Astrocyte of the hippocampus (primary cell): Measurements from ENCODE around the gene INHBC.
"Not testable (repeated sequence)": the region's sequence is repeated elsewhere in the genome, so short reads cannot be mapped to it uniquely, and the experiment has no call there.

Experiments
- DNase-seq: peaks from one replicate; pipeline ENCODE4 v3.0.0; 2011; ENCODE audit warnings: low read depth, low spot score

The INHBC gene, protein sequence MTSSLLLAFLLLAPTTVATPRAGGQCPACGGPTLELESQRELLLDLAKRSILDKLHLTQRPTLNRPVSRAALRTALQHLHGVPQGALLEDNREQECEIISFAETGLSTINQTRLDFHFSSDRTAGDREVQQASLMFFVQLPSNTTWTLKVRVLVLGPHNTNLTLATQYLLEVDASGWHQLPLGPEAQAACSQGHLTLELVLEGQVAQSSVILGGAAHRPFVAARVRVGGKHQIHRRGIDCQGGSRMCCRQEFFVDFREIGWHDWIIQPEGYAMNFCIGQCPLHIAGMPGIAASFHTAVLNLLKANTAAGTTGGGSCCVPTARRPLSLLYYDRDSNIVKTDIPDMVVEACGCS

GRCh38 chr12:57434517-57435223, at the start of gene INHBC:
Gene INHBC (plus strand): TSS chr12:57434784. CDS start chr12:57434887, 103 bp downstream.
- DNase-seq: no peak

DNA sequence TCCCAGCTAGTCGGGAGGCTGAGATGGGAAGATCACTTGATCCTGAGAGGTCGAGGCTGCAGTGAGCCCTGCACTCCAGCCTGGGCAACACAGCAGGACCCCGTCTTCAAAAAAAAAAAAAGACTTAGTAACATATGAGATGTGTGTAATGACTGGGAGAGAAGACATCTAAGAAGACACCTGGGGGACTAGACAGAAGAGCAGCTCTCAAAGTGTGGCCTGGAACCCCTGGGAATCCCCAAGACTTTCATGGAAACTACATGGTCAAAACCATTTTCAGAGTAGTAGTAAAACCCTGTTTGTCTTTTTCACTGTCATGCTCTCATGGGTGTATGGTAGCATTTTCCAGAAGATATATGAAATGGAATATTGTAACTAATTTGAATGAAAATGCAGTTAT, 49.0 kb upstream of the INHBC start:
- DNase-seq: no peak

GRCh38 chr12:57386187-57386720, 48.3 kb upstream of the INHBC start:
- DNase-seq: no peak

- no peak for DNase-seq
These were observed 46.2 kb upstream of the INHBC start for GRCh38 chr12:57388425-57388824.

- peak; percentile 69 for DNase-seq
These were observed 45.6 kb upstream of the INHBC start for GRCh38 chr12:57389033-57389432.

DNA sequence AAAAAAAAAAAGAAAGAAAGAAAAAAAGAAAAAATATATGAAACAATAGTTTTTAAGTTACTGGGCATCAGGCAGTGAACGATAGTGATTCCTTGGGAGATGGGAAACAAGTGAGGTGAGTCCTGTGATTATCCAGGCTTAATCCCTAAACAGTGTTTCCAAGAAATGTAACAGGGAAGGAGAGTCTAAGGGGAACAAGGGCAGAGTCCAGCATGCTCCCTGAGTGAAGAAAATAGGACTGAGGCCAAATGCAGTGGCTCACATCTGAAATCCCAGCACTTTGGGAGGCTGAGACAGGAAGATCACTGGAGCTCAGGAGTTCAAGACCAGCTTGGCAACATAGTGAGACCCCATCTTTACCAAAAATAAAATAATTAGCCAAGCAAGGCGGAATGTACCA, 44.4 kb upstream of the INHBC start:
- DNase-seq: no peak

- DNase-seq: no peak
These were observed 39.5 kb upstream of the INHBC start for GRCh38 chr12:57395121-57395520.

- DNase-seq: no peak
These were observed 37.1 kb upstream of the INHBC start for GRCh38 chr12:57397441-57397840.

GRCh38 chr12:57399718-57400463, 34.7 kb upstream of the INHBC start:
- DNase-seq: not testable (repeated sequence)

DNA sequence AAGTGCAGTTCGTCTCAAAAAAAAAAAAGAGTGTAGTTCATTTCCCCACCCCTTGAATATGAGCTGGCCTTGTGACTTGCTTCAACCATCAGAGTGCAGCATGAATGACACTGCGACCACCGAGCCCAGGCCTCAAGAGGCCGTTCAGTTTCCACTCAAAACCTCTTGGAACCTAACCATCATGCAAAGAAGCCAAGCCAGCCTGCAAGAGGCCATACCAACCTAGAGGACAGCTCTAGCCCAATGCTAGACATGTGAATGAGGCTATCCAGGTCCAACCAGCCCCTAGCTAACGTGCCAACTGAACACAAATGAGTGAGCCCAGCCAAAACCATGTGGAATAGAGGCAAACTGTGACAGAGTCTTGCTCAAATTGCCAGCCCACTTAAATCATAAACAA, 33.4 kb upstream of the INHBC start:
- no peak for DNase-seq

DNA sequence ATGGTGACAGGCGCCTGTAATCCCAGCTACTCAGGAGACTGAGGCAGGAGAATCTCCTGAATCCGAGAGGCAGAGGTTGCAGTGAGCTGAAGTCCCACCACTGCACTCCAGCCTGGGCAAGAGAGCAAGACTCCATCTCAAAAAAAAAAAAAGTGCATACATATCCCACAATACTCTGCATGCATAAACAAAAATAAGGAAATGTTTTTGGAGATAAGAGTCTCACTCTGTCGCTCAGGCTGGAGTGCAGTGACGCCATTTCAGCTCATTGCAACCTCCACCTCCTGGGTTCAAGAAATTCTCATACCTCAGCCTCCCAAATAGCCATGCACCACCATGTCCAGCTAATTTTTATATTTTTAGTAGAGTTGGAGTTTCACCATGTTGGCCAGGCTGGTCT, 32.4 kb upstream of the INHBC start:
- DNase-seq: not testable (repeated sequence)

DNA sequence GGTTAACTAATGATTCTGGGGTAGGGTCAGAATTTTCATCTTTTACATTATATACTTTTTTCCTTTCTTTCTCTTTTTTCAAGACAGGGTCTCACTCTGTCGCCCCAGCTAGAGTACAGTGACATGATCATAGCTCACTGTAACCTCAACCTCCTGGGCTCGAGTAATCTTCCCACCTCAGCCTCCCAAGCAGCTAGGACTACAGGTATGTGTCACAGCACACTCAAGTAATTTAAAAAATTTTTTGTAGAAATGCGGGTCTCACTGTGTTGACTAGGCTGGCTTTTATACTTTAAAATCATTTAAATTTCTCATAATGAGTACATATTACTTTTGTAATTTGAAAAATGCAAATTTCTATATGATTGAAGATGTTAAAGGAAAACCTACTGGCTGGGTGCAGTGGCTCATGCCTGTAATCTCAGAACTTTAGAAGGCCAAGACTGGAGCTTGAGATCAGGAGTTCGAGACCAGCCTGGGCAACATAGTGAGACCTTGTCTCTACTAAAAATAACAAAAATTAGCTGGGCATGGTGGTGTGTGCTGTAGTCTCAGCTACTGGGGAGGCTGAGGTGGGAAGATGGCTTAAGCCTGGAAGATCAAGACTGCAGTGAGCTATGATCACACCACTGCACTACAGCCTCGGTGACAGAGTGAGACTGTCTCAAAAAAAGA, 29.5 kb upstream of the INHBC start:
- DNase-seq: no peak

GRCh38 chr12:57410534-57410933, 24.1 kb upstream of the INHBC start:
- DNase-seq: no peak

DNA sequence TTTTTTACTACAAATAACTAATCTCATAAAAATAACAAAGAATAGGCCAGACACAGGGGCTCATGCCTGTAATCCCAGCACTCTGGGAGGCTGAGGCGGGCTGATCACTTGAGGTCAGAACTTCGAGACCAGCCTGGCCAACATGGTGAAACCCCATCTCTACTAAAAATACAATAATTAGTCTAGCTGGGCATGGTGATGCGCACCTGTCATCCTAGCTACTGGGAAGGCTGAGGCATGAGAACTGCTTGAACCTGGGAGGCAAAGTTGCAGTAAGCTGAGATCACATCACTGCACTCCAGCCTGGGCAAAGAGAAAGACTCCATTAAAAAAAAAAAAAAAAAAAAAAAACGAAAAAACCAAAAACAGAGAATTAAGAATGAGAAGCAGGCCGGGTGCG, 20.4 kb upstream of the INHBC start:
- DNase-seq: not testable (repeated sequence)

- no peak for DNase-seq
These were observed 19.5 kb upstream of the INHBC start for GRCh38 chr12:57415088-57415487.

- peak; percentile 8 for DNase-seq
These were observed 18.3 kb upstream of the INHBC start for GRCh38 chr12:57416039-57416996.

DNA sequence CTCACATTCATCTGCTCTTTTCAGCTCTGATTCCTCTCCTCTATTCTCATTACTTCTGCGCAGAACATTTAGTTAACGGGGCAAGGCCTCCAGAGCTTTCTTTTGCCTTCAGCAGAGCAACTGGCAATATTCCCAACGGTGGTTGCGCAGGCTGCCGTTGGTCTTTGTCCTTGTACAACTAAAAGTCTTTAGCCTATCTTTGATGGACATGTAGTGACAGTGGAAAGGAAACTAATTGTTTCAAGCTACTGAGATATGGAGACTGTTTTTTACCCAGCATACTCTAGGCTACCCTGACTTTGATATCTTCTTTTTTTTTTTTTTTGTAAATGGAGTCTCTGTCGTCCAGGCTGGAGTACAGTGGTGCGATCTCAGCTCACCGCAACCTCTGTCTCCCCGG, 16.3 kb upstream of the INHBC start:
- DNase-seq: peak; percentile 16

DNA sequence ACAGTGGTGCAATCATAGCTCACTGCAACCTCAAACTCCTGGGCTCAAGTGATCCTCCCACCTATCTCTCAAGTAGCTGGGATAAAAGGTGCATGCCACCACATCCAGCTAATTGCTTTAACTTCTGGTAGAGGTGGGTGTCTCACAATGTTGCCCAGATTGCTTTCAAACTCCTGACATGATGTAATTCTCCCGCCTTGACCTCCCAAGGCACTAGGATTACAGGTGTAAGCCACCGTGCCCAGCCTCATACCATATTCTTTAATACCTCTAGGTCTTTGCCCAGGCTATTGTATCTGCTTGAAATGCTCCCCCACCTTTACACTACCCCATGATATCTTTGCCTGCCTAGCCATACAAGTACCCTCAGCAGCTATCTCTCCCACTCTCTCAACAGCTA, 15.1 kb upstream of the INHBC start:
- DNase-seq: no peak

DNA sequence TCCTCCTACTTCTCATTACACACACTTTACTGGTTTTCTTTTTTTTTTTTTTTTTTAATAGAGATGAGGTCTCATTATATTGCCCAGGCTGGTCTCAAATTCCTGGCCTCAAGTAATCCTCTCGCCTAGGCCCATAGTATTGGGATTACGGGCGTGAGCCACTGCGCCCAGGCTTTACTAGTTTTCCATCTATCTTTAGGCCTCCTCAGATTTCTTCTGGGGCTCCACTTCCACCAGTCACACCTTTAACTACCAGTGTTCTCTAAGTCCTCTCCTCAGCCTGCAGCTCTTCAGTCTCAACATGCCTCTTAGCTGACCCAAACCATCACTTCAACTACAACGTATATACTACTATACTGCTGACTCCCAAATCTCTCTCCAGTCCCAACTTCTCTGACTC, 14.1 kb upstream of the INHBC start:
- no peak for DNase-seq

- DNase-seq: not testable (repeated sequence)
These were observed 7.6 kb upstream of the INHBC start for GRCh38 chr12:57426948-57427347.
